GM20431 (cell line): ENCODE measurements around the gene ZFP1.

ENCODE experiments used
- in situ Hi-C: fragments of 300-500 bp; cut with MseI, MboI; formaldehyde crosslinking; loops from one replicate; pipeline ENCODE4 v1.15.0; 2020; ENCODE audit warnings: low sequenced_read_pairs; ENCODE audit not compliant: unreplicated experiment

ZFP1 gene

GRCh38 chr16:75217389-75217851 lies 69.1 kb downstream of the ZFP1 start:
- in situ Hi-C loops: loop anchor here (25.0 kb wide), 1 partner anchor 545 kb away; no protein-coding TSS in a partner anchor

- in situ Hi-C loops: loop anchor here (25.0 kb wide), 1 partner anchor 544 kb away; no protein-coding TSS in a partner anchor
Measured at GRCh38 chr16:75218256-75219076, 70.1 kb downstream of the ZFP1 start, which contains the start of gene CTRB1. CTRB1 (plus strand) TSS chr16:75218988; CDS start chr16:75219008, 20 bp downstream.

GRCh38 chr16:75219088-75219487 lies 70.8 kb downstream of the ZFP1 start:
- in situ Hi-C loops: loop anchor here (25.0 kb wide), 1 partner anchor 543 kb away; no protein-coding TSS in a partner anchor

GRCh38 chr16:75219838-75220237 lies 71.5 kb downstream of the ZFP1 start:
- in situ Hi-C loops: loop anchor here (25.0 kb wide), 1 partner anchor 542 kb away; no protein-coding TSS in a partner anchor
